IPS-18a (cell line): ENCODE results near the gene SLX4IP.

Experiments used
- H3K27ac ChIP-seq: one replicate; pipeline ENCODE4 v1.5.1; 2013; ENCODE audit warnings: low read length
- H3K27me3 ChIP-seq: one replicate; pipeline ENCODE4 v1.6.1; 2013; ENCODE audit warnings: mild to moderate bottlenecking, low read length; ENCODE audit not compliant: control insufficient read depth, insufficient read depth
- H3K36me3 ChIP-seq: one replicate; pipeline ENCODE4 v1.6.1; 2013; ENCODE audit warnings: low read depth, low read length; ENCODE audit not compliant: control insufficient read depth
- H3K4me1 ChIP-seq: one replicate; pipeline ENCODE4 v1.6.1; 2013; ENCODE audit warnings: low read depth, low read length; ENCODE audit not compliant: control insufficient read depth
- H3K4me3 ChIP-seq: one replicate; pipeline ENCODE4 v1.5.1; 2013; ENCODE audit warnings: low read length
- H3K9ac ChIP-seq: one replicate; pipeline ENCODE4 v1.6.1; 2013; ENCODE audit warnings: mild to moderate bottlenecking, low read length, moderate library complexity
- H3K9me3 ChIP-seq: one replicate; pipeline ENCODE4 v1.6.1; 2013; ENCODE audit warnings: low read depth, low read length; ENCODE audit not compliant: control insufficient read depth

The SLX4IP gene

GRCh38 chr20:10448270-10449156, 13.4 kb downstream of the SLX4IP start:
- Histone ChIP-seq H3K9me3 (no peaks in the 10 kb centered on the region), H3K36me3 (no peaks in the 10 kb centered on the region), H3K27ac (no peak overlapping the region), H3K9ac (no peak overlapping the region), H3K27me3 (no peaks in the 10 kb centered on the region), H3K4me3 (no peak overlapping the region), H3K4me1 (peaks cover 5% of the 10 kb centered on the region)

DNA sequence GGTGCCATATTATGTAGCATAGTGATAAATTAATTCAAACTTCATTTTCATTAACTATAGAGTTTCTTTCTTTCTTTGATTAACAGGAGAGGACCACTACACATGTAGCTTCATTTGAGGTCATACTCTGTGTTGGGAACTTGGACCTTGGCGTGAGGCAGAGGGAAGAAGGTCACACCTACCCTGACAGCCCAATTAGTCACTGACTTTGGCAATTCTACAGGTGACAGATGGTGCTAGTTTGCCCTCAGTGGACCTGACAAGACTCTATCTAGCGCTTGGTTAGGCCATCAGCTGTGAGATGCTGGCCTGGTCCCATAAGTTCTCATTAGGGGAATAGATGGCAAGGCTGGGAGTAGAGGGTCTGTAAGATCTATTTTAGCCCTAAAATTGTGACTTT, 14.2 kb downstream of the SLX4IP start:
- no peak overlapping the region for H3K27ac ChIP-seq
- H3K9me3 ChIP-seq: no peaks in the 10 kb centered on the region
- no peaks in the 10 kb centered on the region for H3K36me3 ChIP-seq
- no peak overlapping the region for H3K4me3 ChIP-seq
- H3K27me3 ChIP-seq: no peaks in the 10 kb centered on the region
- H3K4me1 ChIP-seq: peaks cover 9% of the 10 kb centered on the region
- no peak overlapping the region for H3K9ac ChIP-seq

- Histone ChIP-seq H3K9ac (no peak overlapping the region), H3K27me3 (no peaks in the 10 kb centered on the region), H3K4me1 (peaks cover 8% of the 10 kb centered on the region), H3K4me3 (no peak overlapping the region), H3K36me3 (no peaks in the 10 kb centered on the region), H3K9me3 (no peaks in the 10 kb centered on the region), H3K27ac (no peak overlapping the region)
Observed at GRCh38 chr20:10453241-10453640, 18.1 kb downstream of the SLX4IP start.

- H3K4me3 ChIP-seq: no peak overlapping the region
- no peak overlapping the region for H3K9ac ChIP-seq
Observed at GRCh38 chr20:10454151-10454750, 19.1 kb downstream of the SLX4IP start.

DNA sequence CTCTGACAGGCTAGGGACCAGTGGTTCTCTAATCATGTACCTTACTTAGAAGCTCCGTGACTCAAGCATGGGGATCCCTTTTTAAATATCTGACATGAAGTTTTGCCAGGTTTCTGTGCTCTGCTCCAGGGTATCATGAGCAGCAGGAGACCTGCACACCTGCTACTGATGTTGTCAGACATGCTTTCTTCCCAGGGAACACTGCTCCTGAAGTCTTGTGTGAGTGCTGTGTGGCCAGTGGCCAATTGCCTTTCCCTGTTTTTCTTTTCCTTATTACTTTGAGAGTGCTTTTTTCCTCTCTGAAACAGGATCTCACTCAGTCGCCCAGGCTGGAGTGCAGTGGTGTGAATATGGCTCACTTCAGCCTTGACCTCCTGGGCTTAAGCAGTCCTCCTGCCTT, 26.4 kb downstream of the SLX4IP start:
- H3K27ac ChIP-seq: no peak overlapping the region
- no peak overlapping the region for H3K9ac ChIP-seq
- H3K4me1 ChIP-seq: peaks cover 17% of the 10 kb centered on the region
- no peaks in the 10 kb centered on the region for H3K36me3 ChIP-seq
- no peaks in the 10 kb centered on the region for H3K9me3 ChIP-seq
- H3K27me3 ChIP-seq: no peaks in the 10 kb centered on the region
- H3K4me3 ChIP-seq: no peak overlapping the region

More at GRCh38 chr20:10454151-10454750, 19.1 kb downstream of the SLX4IP start:
- Histone ChIP-seq H3K27ac (no peak overlapping the region), H3K9me3 (no peaks in the 10 kb centered on the region), H3K36me3 (no peaks in the 10 kb centered on the region), H3K27me3 (no peaks in the 10 kb centered on the region), H3K4me1 (peaks cover 6% of the 10 kb centered on the region)

DNA sequence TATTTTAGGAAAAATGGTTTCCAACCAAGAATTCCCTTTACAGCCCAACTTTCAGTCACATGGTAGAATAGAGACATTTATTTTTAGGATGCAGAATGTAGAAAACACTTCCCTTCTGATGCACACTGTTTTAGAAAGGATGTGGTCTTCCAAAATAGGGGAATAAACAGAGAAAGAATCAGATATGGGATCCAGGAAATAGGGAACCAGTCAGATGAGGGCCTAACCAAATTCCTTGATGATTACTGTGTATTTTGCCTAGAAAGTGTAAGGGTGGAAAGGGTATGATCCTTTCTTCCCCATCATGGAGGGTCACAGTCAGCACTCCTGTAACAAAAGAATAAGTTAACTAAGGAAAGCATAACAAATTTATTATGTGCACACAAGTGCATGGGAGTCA, 27.4 kb downstream of the SLX4IP start:
- Histone ChIP-seq H3K27me3 (no peaks in the 10 kb centered on the region), H3K4me1 (peaks cover 27% of the 10 kb centered on the region), H3K9ac (no peak overlapping the region), H3K27ac (no peak overlapping the region), H3K9me3 (no peaks in the 10 kb centered on the region), H3K36me3 (no peaks in the 10 kb centered on the region), H3K4me3 (no peak overlapping the region)

DNA sequence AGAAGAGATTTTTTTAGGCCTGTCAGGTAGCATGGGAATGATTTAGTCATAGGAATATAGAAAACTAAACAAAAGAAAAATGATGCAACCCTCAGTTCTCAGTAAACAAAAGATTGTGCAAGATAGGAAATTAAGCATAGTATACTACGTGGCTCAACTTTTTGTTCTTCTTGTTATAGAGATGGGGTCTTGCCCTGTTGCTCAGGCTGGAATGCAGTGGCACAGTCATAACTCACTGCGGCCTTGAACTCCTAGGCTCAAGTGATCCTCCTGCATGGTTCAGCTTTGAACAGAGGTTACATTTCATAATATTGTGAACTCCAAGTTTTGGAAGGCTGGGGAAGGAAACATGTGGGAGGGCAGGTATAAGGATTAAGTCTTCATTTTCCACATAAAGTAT, 28.5 kb downstream of the SLX4IP start:
- Histone ChIP-seq H3K9ac (no peak overlapping the region), H3K4me3 (no peak overlapping the region), H3K36me3 (no peaks in the 10 kb centered on the region), H3K27ac (no peak overlapping the region), H3K9me3 (no peaks in the 10 kb centered on the region), H3K4me1 (peaks cover 37% of the 10 kb centered on the region), H3K27me3 (no peaks in the 10 kb centered on the region)

GRCh38 chr20:10465135-10465534, 30.0 kb downstream of the SLX4IP start:
- H3K36me3 ChIP-seq: no peaks in the 10 kb centered on the region
- H3K4me3 ChIP-seq: no peak overlapping the region
- H3K4me1 ChIP-seq: peaks cover 51% of the 10 kb centered on the region
- H3K27ac ChIP-seq: no peak overlapping the region
- no peak overlapping the region for H3K9ac ChIP-seq
- H3K9me3 ChIP-seq: no peaks in the 10 kb centered on the region
- H3K27me3 ChIP-seq: no peaks in the 10 kb centered on the region

- peak overlapping the region; percentile 67 for H3K9ac ChIP-seq
- H3K4me3 ChIP-seq: peak overlapping the region; percentile 28
- no peaks in the 10 kb centered on the region for H3K9me3 ChIP-seq
- H3K27ac ChIP-seq: peak overlapping the region; percentile 75
- peaks cover 53% of the 10 kb centered on the region for H3K4me1 ChIP-seq
- no peaks in the 10 kb centered on the region for H3K27me3 ChIP-seq
- no peaks in the 10 kb centered on the region for H3K36me3 ChIP-seq
Observed at GRCh38 chr20:10466325-10466724, 31.2 kb downstream of the SLX4IP start.

DNA sequence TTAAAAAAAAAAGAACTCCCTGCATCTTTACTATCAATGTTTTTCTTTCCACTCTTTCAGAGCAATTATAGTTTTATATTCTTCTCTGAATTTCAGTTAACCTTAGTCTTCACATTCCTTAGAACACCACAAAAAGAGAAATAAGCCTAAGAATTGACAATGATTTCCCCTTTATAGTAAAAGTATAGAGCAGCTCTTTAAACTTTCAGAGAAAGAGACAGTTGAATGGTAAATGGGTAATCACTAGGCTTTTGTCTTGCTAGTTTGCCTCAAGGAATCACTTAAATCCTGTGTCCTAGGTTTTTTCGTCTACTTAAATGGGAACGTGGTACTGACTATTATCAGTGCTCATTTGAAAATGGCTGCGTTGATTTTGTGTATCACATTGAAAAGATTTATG, 31.8 kb downstream of the SLX4IP start:
- peak overlapping the region; percentile 67 for H3K9ac ChIP-seq
- no peaks in the 10 kb centered on the region for H3K36me3 ChIP-seq
- no peaks in the 10 kb centered on the region for H3K9me3 ChIP-seq
- no peaks in the 10 kb centered on the region for H3K27me3 ChIP-seq
- peaks cover 58% of the 10 kb centered on the region for H3K4me1 ChIP-seq
- peak overlapping the region; percentile 28 for H3K4me3 ChIP-seq
- H3K27ac ChIP-seq: peak overlapping the region; percentile 75

DNA sequence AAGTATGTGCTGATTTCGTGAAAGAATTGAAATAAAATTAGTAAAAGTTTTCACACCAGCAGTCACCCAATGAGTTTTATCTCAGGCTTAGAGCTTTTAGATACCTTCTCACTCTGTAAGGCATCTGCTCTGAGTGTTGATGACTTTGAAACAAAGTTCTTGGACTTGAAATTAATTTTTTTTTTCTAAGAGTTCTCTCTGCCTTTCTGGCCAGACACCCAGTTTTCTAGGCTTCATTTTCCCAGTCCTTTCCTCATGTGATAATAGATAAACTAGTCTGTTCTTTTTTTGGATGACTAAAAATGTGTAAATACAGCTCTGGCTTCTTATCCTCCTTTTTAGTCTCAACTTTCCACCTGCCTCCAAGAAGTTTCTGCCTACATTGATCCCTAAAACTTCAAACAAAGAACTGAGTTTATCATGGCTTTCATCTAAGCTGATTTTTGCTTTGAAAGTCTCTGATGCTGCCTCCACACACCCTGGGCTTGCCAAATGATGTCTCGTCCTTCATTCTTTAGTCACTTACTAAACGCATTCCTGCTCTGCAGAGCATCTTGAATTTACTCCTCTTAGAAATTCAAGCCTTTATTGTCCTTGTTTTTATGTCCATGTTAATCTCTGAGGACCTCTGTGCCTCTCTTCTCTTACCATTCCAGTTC, 32.7 kb downstream of the SLX4IP start:
- H3K9ac ChIP-seq: peak overlapping the region; percentile 47
- H3K9me3 ChIP-seq: no peaks in the 10 kb centered on the region
- peak overlapping the region; percentile 2 for H3K27ac ChIP-seq
- no peaks in the 10 kb centered on the region for H3K27me3 ChIP-seq
- H3K36me3 ChIP-seq: no peaks in the 10 kb centered on the region
- H3K4me3 ChIP-seq: no peak overlapping the region
- peaks cover 58% of the 10 kb centered on the region for H3K4me1 ChIP-seq
